A673 (cell line): ENCODE measurements around the gene MAN1A2. TPM values are rescaled to one million over a fixed set of nuclear protein-coding genes. Genes with fewer than 3 reads are reported as not detected.

Experiments
- BruUV-seq: library from RNA; stranded (reverse); fragments of 400-500 nt; replicated peaks from 2 replicates; lab custom pipeline; 2021; lab: Mats Ljungman, UMichigan
- CTCF ChIA-PET: fragments of 300-600 bp; sonication (Branson Sonifier 250); formaldehyde crosslinking; loops from one replicate; lab custom pipeline; 2022; ENCODE audit warnings: antibody characterized with exemption; lab: Charles Lee
- POLR2A ChIA-PET: fragments of 300-600 bp; sonication (Branson Sonifier 250); formaldehyde crosslinking; loops from one replicate; lab custom pipeline; 2022; ENCODE audit warnings: antibody characterized with exemption; ENCODE audit not compliant: low non-redundant PET; lab: Charles Lee
- DNase-seq: peaks from one replicate; pipeline ENCODE4 v3.0.0-alpha.2; 2015; ENCODE audit warnings: low spot score
- H3K27ac ChIP-seq: fragments of 200-600 bp; sonication (generic); 2 replicates; pipeline ENCODE4 v1.5.1; 2016; ENCODE audit warnings: mixed run types, low read depth, mild to moderate bottlenecking, mixed read lengths, antibody characterized with exemption, low read length; ENCODE audit not compliant: poor library complexity, severe bottlenecking
- H3K27me3 ChIP-seq: fragments of 200-600 bp; sonication (generic); replicated peaks from 2 replicates; pipeline ENCODE4 v1.6.1; 2017; ENCODE audit warnings: mixed run types, low read depth, mild to moderate bottlenecking, mixed read lengths, antibody characterized with exemption, low read length; ENCODE audit not compliant: insufficient read depth, poor library complexity
- H3K36me3 ChIP-seq: fragments of 200-600 bp; sonication (generic); 2 replicates; pipeline ENCODE4 v1.6.1; 2016; ENCODE audit warnings: mixed run types, mild to moderate bottlenecking, mixed read lengths, antibody characterized with exemption, low read length; ENCODE audit not compliant: insufficient read depth, poor library complexity, severe bottlenecking
- H3K4me1 ChIP-seq: fragments of 200-600 bp; sonication (generic); 2 replicates; pipeline ENCODE4 v1.6.1; 2017; ENCODE audit warnings: mixed run types, mild to moderate bottlenecking, mixed read lengths, antibody characterized with exemption, low read length; ENCODE audit not compliant: insufficient read depth, poor library complexity, severe bottlenecking
- H3K4me3 ChIP-seq: fragments of 200-600 bp; sonication (generic); 2 replicates; pipeline ENCODE4 v1.5.1; 2016; ENCODE audit warnings: low read depth, mixed run types, mild to moderate bottlenecking, mixed read lengths, low read length; ENCODE audit not compliant: poor library complexity, severe bottlenecking
- H3K9me3 ChIP-seq: fragments of 200-600 bp; sonication (generic); 2 replicates; pipeline ENCODE4 v1.6.1; 2016; ENCODE audit warnings: mixed run types, low read depth, mild to moderate bottlenecking, mixed read lengths, antibody characterized with exemption, low read length; ENCODE audit not compliant: poor library complexity, severe bottlenecking
- EZH2 ChIP-seq: fragments of 200-600 bp; sonication (generic); IDR thresholded peaks from 2 replicates; pipeline ENCODE4 v1.6.1; 2017; ENCODE audit warnings: borderline replicate concordance, low read depth, mild to moderate bottlenecking, mixed read lengths, antibody characterized with exemption, low read length; ENCODE audit not compliant: poor library complexity, severe bottlenecking
- intact Hi-C: fragments of 100-400 bp; cut with micrococcal nuclease; formaldehyde crosslinking; loops from one replicate; pipeline ENCODE4 v1.10.0; 2022; ENCODE audit not compliant: unreplicated experiment
- total RNA-seq: library from RNA; stranded (reverse); gene quantifications from 2 replicates; pipeline ENCODE4 v1.2.3, GENCODE V29; 2021
- TF ChIP-seq, protein P1 (sequence below): fragments of 300-800, 200-600 bp; sonication (generic); conservative IDR thresholded peaks from 2 replicates; pipeline ENCODE4 v1.5.1; 2017; ENCODE audit warnings: low read depth, mild to moderate bottlenecking, antibody characterized with exemption, low read length, moderate library complexity, mixed read lengths

The MAN1A2 gene
- total RNA-seq, 1 experiment from 2014 or later = 31.8 TPM

DNA sequence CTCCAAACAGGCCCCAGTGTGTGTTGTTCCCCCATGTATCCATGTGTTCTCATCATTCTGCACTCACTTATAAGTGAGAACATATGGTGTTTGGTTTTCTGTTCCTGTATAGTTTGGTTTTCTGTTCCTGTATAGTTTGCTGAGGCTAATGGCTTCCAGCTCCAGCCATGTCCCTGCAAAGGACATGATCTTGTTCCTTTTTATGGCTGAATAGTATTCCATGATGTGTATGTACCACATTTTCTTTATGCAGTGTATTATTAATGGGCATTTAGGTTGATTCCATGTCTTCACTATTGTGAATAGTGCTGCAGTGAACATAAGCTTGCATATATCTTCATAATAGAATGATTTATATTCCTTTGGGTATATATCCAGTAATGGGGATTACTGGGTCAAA, 111.8 kb downstream of the MAN1A2 start:
- no peaks in the 10 kb centered on the region for H3K4me1 ChIP-seq
- CTCF ChIA-PET = no interaction called here
- no peak for TF ChIP-seq EZH2
- TF ChIP-seq, protein P1, sequence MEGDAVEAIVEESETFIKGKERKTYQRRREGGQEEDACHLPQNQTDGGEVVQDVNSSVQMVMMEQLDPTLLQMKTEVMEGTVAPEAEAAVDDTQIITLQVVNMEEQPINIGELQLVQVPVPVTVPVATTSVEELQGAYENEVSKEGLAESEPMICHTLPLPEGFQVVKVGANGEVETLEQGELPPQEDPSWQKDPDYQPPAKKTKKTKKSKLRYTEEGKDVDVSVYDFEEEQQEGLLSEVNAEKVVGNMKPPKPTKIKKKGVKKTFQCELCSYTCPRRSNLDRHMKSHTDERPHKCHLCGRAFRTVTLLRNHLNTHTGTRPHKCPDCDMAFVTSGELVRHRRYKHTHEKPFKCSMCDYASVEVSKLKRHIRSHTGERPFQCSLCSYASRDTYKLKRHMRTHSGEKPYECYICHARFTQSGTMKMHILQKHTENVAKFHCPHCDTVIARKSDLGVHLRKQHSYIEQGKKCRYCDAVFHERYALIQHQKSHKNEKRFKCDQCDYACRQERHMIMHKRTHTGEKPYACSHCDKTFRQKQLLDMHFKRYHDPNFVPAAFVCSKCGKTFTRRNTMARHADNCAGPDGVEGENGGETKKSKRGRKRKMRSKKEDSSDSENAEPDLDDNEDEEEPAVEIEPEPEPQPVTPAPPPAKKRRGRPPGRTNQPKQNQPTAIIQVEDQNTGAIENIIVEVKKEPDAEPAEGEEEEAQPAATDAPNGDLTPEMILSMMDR = no peak
- no peak overlapping the region for H3K4me3 ChIP-seq
- H3K9me3 ChIP-seq = no peaks in the 10 kb centered on the region
- H3K27me3 ChIP-seq = no peaks in the 10 kb centered on the region
- no peak overlapping the region for H3K27ac ChIP-seq
- POLR2A ChIA-PET = no interaction called here
- DNase-seq = no peak
- intact Hi-C loops = no loop called here
- BruUV-seq = no TSS peak
- H3K36me3 ChIP-seq = no peaks in the 10 kb centered on the region

DNA sequence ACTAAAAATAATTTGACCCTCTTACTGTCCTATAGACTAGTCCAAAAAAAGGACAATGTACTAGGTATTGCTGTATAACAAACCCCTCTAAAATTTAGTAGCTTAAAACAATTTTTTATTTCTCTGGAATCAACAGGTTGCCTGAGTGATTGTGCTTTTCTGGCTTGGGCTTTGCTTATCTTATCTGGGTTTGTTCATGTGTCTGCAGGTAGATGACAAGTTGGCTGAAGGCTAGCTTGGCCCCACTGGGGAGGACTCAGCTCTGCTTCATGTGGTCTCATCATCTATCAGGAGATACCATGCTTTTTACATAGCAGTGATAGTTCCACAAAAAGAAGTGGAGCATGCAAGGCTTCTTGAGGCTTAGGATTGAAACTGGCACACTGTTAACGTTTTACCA, 114.2 kb downstream of the MAN1A2 start:
- TF ChIP-seq, protein P1 = no peak
- no peak for TF ChIP-seq EZH2
- ChIA-PET CTCF (no interaction called here), POLR2A (interaction anchor here (0.7 kb wide), 1 partner anchor 9 kb away, joined by 3 read pairs; no protein-coding TSS in a partner anchor)
- intact Hi-C loops = no loop called here
- Histone ChIP-seq H3K36me3 (no peaks in the 10 kb centered on the region), H3K4me1 (no peaks in the 10 kb centered on the region), H3K27me3 (no peaks in the 10 kb centered on the region), H3K9me3 (no peaks in the 10 kb centered on the region), H3K27ac (no peak overlapping the region), H3K4me3 (no peak overlapping the region)
- no peak for DNase-seq
- no TSS peak for BruUV-seq

DNA sequence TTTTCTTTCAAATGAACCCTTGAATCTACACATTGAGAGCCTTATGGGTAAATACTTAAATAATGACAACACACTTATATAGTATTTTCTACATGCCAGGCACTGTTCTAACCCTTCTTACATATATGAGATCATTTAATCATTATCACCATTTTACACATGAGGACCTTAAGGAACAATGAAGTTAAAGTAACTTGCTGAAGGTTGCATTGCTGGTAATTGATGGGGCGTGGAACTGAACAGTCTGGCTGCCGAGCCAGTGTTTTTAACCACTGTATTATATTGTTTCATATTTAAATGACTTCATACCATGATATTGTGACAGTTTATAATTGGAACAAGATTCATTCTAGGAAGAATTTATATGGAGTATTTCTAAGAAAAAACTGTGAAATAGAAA, 126.7 kb downstream of the MAN1A2 start:
- no peak for DNase-seq
- ChIA-PET CTCF (no interaction called here), POLR2A (no interaction called here)
- TF ChIP-seq, protein P1 = no peak
- TF ChIP-seq EZH2 = no peak
- Histone ChIP-seq H3K36me3 (no peaks in the 10 kb centered on the region), H3K4me1 (no peaks in the 10 kb centered on the region), H3K9me3 (no peaks in the 10 kb centered on the region), H3K27ac (no peak overlapping the region), H3K4me3 (no peak overlapping the region), H3K27me3 (no peaks in the 10 kb centered on the region)
- no TSS peak for BruUV-seq
- intact Hi-C loops = no loop called here
